Glomerular visceral epithelial cell (primary cell): ENCODE results near the gene GALK1.
"Not testable (repeated sequence)": the region's sequence is repeated elsewhere in the genome, so short reads cannot be mapped to it uniquely, and the experiment has no call there.

Source experiments
- DNase-seq: peaks from one replicate; pipeline ENCODE4 v3.0.0-alpha.2; 2016; ENCODE audit errors: extremely low spot score

Gene GALK1

DNA sequence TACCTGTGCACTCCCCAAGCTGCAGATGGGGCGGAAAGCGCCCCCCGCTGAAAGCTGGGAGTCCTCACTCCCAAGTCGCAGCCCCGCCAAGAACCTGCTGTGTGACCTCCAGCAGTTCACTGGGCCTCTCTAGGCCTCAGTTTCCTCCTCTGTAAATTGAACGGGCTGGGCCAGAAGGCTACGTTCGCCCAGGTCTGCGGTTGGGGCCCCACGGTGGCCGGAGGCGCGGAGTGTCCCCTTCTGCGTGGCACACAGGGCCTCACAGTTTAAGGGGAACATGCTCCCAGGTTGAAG lies 628 bp downstream of the GALK1 start:
- DNase-seq = no peak

DNA sequence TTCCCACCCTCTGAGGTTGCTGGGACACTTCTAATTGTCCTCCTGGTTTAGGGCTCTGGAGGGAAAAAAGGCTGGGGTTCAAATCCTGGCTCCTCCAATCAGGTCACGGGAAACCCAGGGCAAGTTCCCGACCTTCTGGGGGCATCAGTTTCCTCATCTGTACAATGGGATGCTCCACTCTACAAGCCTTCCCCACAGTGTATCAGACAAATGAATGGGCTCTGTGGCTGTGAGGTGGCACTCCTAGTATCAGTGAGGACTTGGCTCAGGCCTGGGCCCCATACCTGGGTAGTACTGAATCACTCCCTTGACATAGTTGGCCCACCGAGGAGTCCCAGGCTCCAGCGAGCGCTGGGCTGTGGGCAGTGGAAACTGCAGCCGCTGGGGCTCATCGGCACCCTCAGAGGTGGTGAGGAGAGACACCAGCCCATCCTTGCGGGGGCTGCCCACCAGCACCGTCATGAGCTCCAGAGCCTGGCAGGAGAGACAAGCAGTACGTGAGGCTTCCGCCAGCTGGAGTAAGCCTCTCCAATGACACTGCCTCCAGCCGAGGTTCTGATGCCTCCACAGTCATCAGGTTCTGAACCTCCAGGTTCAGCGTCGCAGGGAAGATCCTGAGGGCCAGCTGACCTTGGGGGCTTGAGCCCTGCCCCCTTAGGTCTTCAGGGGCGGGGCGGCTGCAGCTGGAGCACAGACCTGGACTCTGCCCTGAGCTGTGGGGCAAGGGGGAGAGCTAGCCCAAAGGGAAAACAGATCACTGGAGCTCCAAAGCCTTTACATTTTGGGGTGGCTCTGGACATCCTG lies 1.2 kb downstream of the GALK1 start:
- DNase-seq = no peak

- DNase-seq = no peak
Observed at GRCh38 chr17:75763269-75763607, 1.8 kb downstream of the GALK1 start.

DNA sequence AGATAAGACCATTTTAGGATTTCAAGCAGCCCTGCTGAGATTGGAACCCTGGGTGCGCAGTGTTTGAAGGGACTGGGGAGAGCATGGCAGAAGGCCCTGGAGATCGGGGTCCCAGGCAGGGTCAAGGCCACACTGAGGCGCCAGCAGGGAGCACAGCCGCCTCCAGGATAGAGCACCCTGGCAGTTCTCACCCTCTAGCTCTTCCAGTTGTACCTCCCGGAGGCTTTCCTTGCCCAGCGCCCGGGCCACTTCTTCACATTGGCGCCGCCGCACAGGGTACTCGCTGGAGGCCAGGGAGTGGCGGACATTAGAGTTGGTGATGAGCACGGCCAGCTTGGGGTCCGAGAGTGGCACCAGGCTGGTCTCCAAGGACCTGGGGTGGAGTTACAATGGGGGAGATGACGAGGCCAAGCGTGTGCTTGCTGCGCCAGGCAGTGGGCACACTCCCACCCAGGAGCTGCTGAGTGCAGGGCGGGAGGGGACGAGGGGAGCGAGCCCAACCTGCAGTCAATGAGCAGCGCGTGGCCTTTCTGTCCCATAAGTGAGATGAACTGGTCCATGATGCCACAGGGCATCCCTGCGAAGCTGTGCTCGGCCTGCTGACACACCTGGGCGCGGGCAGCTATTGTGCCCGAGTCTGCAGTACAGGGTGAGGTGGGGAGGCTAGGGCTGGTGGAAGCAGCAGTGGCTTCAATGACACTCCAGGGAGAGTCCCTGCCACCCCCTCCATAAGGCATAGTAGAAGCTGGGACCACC lies 2.3 kb downstream of the GALK1 start:
- no peak for DNase-seq

DNA sequence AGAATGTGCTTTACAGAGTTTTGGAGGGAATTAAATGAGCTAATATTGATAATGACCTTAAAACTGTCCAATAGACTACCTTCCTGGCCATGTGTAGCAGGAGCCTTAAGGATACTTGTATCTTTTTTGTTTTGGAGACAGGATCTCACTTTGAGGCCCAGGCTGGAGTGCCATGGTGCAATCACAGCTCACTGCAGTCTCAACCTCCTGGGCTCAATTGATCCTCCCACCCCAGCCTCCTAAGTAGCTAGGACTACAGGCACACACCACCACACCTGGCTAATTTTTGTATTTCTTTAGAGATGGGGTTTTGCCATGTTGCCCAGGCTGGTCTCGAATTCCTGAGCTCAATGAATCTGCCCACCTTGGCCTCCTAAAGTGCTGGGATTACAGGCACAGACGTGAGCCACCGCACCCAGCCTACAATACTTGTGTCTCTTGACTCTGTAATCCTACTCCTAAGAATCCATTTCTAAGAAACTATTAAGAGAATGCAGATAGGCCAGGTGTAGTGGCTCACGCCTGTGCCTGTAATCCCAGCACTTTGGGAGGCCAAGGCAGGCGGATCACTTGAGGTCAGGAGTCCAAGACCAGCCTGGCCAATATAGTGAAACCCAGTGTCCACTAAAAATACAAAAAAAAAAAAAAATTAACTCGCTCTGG lies 4.9 kb downstream of the GALK1 start:
- not testable (repeated sequence) for DNase-seq

GRCh38 chr17:75759457-75759856 lies 5.5 kb downstream of the GALK1 start:
- DNase-seq = no peak

- DNase-seq = no peak
Observed at GRCh38 chr17:75758131-75758905, 6.7 kb downstream of the GALK1 start.

GRCh38 chr17:75757086-75757681 lies 7.8 kb downstream of the GALK1 start:
- no peak for DNase-seq

GRCh38 chr17:75756451-75757085 lies 8.4 kb downstream of the GALK1 start:
- DNase-seq = no peak

GRCh38 chr17:75755990-75756389 lies 9.0 kb downstream of the GALK1 start:
- DNase-seq = no peak

DNA sequence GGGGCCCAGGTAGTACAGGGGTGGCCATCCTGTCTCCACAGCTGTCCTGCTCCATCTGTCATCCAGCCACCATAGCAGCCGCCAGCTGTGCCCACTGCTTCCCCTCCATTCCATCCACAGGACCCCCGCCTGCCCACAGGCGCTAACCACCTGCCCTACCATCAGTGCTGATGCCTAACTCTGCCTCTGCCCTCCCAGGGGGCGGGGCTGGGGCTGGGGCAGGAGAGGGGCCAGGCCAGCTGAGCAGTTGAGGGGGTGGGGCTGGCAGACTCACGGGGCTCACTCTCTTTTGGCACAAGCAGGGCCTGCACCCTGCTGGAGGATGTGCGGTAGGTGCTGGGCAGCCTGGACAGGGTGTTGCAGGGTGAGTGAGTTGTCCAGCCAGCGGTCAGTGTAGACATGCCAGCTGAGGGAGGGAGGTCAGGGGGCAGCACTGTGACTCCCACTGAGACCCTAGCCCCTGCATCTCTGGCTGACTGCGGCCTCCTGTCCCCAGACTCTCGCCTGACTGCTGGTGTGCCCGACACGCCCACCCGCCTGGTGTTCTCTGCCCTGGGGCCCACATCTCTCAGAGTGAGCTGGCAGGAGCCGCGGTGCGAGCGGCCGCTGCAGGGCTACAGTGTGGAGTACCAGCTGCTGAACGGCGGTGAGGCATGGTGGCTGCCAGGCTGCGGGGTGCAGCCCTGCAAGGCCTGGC lies 9.6 kb downstream of the GALK1 start:
- no peak for DNase-seq

GRCh38 chr17:75754378-75755204 lies 10.4 kb downstream of the GALK1 start:
- no peak for DNase-seq

GRCh38 chr17:75753514-75754377 lies 11.2 kb downstream of the GALK1 start:
- peak; percentile 59 for DNase-seq

DNA sequence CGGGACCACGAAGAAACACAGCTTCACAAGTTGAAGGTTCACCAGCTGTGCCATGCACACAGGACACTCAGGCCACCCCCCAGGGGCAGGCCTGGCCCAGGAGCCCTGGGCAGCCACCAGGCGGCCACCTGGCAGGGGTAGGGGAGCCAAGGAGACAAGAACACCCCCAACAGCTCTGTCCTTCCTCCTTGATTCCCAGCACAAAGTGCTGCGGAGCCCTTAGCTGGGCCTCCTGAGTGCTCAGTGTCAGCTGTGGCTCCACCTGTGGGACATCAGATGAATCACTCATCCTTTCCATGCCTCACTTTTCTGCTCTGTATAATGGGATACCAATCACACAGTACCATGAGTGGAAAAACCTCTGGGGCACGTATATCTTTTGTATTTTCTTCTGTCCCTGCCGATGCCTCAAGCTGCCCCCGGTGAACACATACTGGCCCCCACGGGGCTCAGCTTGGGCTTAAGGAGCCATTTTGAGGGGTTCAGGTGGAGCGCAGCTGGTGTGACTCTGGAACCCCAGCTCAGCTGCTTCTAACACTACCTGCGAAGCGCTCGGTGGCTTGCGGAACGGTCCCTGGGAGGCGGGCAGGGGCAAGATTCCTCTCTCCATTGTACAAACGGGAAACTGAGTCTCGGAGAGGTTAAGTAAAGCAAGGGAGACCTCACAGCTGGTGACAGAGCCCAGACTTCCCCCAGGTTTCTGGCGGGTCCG lies 12.0 kb downstream of the GALK1 start:
- DNase-seq = no peak

- no peak for DNase-seq
Observed at GRCh38 chr17:75752405-75752709, 12.6 kb downstream of the GALK1 start.

- no peak for DNase-seq
Observed at GRCh38 chr17:75751676-75752404, 13.2 kb downstream of the GALK1 start.

- no peak for DNase-seq
Observed at GRCh38 chr17:75750661-75751423, 14.2 kb downstream of the GALK1 start.
